Measurements from ENCODE around the gene METAP1. TPM values are rescaled to one million over a fixed set of nuclear protein-coding genes. Genes with fewer than 3 reads are reported as not detected.

Gene METAP1
- total RNA-seq, 1 experiment from 2014 or later, result 112 TPM

DNA sequence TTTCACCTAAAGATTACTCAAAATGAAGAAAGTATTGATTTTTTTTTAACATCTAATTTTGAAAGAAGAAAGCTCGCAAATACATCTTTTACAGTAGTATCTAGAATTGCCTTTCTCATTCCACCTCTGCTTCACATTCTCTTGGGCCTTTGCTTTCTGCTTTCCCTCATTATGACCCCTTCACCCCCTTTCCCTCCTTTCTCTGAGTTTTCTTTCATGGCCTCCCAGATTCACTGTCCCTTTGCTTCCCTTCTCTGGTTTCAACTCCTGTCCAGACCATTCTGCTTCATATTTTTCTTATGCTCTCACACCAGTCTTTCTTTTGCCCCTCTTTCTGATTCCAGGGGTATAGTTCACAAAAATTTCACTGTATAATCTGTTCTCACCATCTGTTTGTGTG, 64.0 kb downstream of the METAP1 start:
- ChIA-PET RAD21 (ENCODE audit: low non-redundant PET in 1 of 2, low total read pairs in 2 of 2, uncharacterized antibody in 2 of 2, unreplicated experiment in 2 of 2) (no interaction called here), POLR2A (no interaction called here), CTCF (interaction anchor here (1.3 kb wide), 1 partner anchor 64 kb away, joined by 4 read pairs; no protein-coding TSS in a partner anchor)
- Histone ChIP-seq H3K4me2 (ENCODE audit: low read length) (peak overlapping the region; percentile 57), H4K20me1 (ENCODE audit: insufficient read depth) (no peaks in the 10 kb centered on the region), H3K36me3 (ENCODE audit: control insufficient read depth in 1 of 2, insufficient read depth in 2 of 2, low read length in 2 of 2) (peaks cover 9 to 26% of the 10 kb centered on the region in 2 experiments; a peak in 3 of 4 replicates), H3K9me3 (ENCODE audit: control insufficient read depth in 1 of 2, insufficient read depth in 1 of 2, low read depth in 1 of 2, low read length in 2 of 2) (no peaks in the 10 kb centered on the region), H3K9ac (ENCODE audit: low read length) (peak overlapping the region; percentile 40), H3K27ac (ENCODE audit: low read depth, low read length) (peak overlapping the region; percentile 76), H3K4me3 (replicated peaks in 1 of 2; ENCODE audit: low read depth in 1 of 2, low read length in 2 of 2) (peak overlapping the region in 1 of 2 experiments; percentile 14; a peak in 2 of 4 replicates), H3K4me1 (ENCODE audit: control insufficient read depth in 1 of 2, insufficient read depth in 2 of 2, low read length in 2 of 2) (peaks cover 27 to 48% of the 10 kb centered on the region in 2 experiments), H3K9me2 (ENCODE audit: insufficient read depth) (no peaks in the 10 kb centered on the region), H2AFZ (ENCODE audit: low read depth, low read length, poor library complexity, severe bottlenecking) (no peak overlapping the region), H3K27me3 (ENCODE audit: insufficient read depth, low read length) (no peaks in the 10 kb centered on the region), H3K79me2 (ENCODE audit: insufficient read depth, low read length) (peaks cover 17% of the 10 kb centered on the region; the same call in 1 of the 2 replicates)
- DNase-seq (ENCODE audit: low read depth, low spot score) (no peak), ATAC-seq (no peak)
- BruUV-seq (replicated peaks), result no TSS peak
- TF ChIP-seq, protein P1, sequence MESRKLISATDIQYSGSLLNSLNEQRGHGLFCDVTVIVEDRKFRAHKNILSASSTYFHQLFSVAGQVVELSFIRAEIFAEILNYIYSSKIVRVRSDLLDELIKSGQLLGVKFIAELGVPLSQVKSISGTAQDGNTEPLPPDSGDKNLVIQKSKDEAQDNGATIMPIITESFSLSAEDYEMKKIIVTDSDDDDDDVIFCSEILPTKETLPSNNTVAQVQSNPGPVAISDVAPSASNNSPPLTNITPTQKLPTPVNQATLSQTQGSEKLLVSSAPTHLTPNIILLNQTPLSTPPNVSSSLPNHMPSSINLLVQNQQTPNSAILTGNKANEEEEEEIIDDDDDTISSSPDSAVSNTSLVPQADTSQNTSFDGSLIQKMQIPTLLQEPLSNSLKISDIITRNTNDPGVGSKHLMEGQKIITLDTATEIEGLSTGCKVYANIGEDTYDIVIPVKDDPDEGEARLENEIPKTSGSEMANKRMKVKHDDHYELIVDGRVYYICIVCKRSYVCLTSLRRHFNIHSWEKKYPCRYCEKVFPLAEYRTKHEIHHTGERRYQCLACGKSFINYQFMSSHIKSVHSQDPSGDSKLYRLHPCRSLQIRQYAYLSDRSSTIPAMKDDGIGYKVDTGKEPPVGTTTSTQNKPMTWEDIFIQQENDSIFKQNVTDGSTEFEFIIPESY (IDR thresholded peaks at IDR 0.05; ENCODE audit: extremely low read depth, insufficient replicate concordance, low read length), result no peak
- TF ChIP-seq YY1 (IDR thresholded peaks at IDR 0.05; ENCODE audit: extremely low read depth, insufficient replicate concordance, low read depth, low read length) (no peak), ZFX (IDR thresholded peaks at IDR 0.05) (no peak), POLR2AphosphoS5 (IDR thresholded peaks at IDR 0.05; ENCODE audit: low read depth, low read length) (no peak), JUND (IDR thresholded peaks at IDR 0.05) (no peak), EGR1 (IDR thresholded peaks at IDR 0.05; ENCODE audit: low read depth) (no peak), CEBPB (IDR thresholded peaks at IDR 0.05; ENCODE audit: low read depth) (no peak), EZH2 (IDR thresholded peaks at IDR 0.05) (no peak), ELF1 (IDR thresholded peaks at IDR 0.05; ENCODE audit: borderline replicate concordance, low read depth) (no peak), SIN3A (IDR thresholded peaks at IDR 0.05; ENCODE audit: low read depth) (no peak), SP1 (IDR thresholded peaks at IDR 0.05; ENCODE audit: low read depth) (no peak), SRF (IDR thresholded peaks at IDR 0.05; ENCODE audit: low read depth) (no peak), TCF7L2 (IDR thresholded peaks at IDR 0.05; ENCODE audit: borderline replicate concordance, extremely low read depth, insufficient read depth, insufficient read length) (no peak), FOSL1 (IDR thresholded peaks at IDR 0.05; ENCODE audit: low read depth) (no peak), POLR2A (IDR thresholded peaks at IDR 0.05; ENCODE audit: borderline replicate concordance, extremely low read depth, insufficient read depth, insufficient read length) (no peak), ZNF274 (IDR thresholded peaks at IDR 0.05; ENCODE audit: low read depth, low read length) (no peak), CBX3 (IDR thresholded peaks at IDR 0.05; ENCODE audit: low read depth) (no peak)
- TF ChIP-seq, protein P2, sequence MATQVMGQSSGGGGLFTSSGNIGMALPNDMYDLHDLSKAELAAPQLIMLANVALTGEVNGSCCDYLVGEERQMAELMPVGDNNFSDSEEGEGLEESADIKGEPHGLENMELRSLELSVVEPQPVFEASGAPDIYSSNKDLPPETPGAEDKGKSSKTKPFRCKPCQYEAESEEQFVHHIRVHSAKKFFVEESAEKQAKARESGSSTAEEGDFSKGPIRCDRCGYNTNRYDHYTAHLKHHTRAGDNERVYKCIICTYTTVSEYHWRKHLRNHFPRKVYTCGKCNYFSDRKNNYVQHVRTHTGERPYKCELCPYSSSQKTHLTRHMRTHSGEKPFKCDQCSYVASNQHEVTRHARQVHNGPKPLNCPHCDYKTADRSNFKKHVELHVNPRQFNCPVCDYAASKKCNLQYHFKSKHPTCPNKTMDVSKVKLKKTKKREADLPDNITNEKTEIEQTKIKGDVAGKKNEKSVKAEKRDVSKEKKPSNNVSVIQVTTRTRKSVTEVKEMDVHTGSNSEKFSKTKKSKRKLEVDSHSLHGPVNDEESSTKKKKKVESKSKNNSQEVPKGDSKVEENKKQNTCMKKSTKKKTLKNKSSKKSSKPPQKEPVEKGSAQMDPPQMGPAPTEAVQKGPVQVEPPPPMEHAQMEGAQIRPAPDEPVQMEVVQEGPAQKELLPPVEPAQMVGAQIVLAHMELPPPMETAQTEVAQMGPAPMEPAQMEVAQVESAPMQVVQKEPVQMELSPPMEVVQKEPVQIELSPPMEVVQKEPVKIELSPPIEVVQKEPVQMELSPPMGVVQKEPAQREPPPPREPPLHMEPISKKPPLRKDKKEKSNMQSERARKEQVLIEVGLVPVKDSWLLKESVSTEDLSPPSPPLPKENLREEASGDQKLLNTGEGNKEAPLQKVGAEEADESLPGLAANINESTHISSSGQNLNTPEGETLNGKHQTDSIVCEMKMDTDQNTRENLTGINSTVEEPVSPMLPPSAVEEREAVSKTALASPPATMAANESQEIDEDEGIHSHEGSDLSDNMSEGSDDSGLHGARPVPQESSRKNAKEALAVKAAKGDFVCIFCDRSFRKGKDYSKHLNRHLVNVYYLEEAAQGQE (IDR thresholded peaks at IDR 0.05; ENCODE audit: low read depth), result no peak
- TF ChIP-seq, protein P3, sequence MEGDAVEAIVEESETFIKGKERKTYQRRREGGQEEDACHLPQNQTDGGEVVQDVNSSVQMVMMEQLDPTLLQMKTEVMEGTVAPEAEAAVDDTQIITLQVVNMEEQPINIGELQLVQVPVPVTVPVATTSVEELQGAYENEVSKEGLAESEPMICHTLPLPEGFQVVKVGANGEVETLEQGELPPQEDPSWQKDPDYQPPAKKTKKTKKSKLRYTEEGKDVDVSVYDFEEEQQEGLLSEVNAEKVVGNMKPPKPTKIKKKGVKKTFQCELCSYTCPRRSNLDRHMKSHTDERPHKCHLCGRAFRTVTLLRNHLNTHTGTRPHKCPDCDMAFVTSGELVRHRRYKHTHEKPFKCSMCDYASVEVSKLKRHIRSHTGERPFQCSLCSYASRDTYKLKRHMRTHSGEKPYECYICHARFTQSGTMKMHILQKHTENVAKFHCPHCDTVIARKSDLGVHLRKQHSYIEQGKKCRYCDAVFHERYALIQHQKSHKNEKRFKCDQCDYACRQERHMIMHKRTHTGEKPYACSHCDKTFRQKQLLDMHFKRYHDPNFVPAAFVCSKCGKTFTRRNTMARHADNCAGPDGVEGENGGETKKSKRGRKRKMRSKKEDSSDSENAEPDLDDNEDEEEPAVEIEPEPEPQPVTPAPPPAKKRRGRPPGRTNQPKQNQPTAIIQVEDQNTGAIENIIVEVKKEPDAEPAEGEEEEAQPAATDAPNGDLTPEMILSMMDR (IDR thresholded peaks at IDR 0.05 in 2 of 3, conservative IDR thresholded peaks at IDR 0.05 in 1 of 3; ENCODE audit: borderline replicate concordance in 1 of 3, insufficient read depth in 1 of 3, low read depth in 2 of 3, low read length in 2 of 3), result no peak
- TF ChIP-seq, protein P4, sequence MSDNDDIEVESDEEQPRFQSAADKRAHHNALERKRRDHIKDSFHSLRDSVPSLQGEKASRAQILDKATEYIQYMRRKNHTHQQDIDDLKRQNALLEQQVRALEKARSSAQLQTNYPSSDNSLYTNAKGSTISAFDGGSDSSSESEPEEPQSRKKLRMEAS (IDR thresholded peaks at IDR 0.05), result no peak
- intact Hi-C loops (cut with micrococcal nuclease), result loop anchor here (5.0 kb wide), 2 partner anchors 62 to 122 kb away; partner anchors contain the start of gene METAP1
